Activated T-cell treated with anti-CD3 and anti-CD28 coated beads, Interleukin-2, amount 50 U/mL, for 24 hours (primary cell): ENCODE data around the gene IGSF9B.
"Not testable (repeated sequence)": the region's sequence is repeated elsewhere in the genome, so short reads cannot be mapped to it uniquely, and the experiment has no call there.

Source experiments
- DNase-seq: peaks from one replicate; pipeline ENCODE4 v3.0.0-alpha.2; 2020
- H3K27ac Mint-ChIP-seq: 2 replicates; pipeline ENCODE4 v1.8.0; 2020; ENCODE audit warnings: mild to moderate bottlenecking, mixed read lengths
- H3K27me3 Mint-ChIP-seq: 2 replicates; pipeline ENCODE4 v1.8.0; 2020; ENCODE audit warnings: mixed read lengths
- H3K36me3 Mint-ChIP-seq: 2 replicates; pipeline ENCODE4 v1.8.0; 2020; ENCODE audit warnings: low read depth, mixed read lengths
- H3K4me1 Mint-ChIP-seq: 2 replicates; pipeline ENCODE4 v1.8.0; 2020; ENCODE audit warnings: low read depth, mixed read lengths
- H3K4me3 Mint-ChIP-seq: 2 replicates; pipeline ENCODE4 v1.8.0; 2020; ENCODE audit warnings: mild to moderate bottlenecking, moderate library complexity, mixed read lengths
- H3K9me3 Mint-ChIP-seq: 2 replicates; pipeline ENCODE4 v1.8.0; 2020; ENCODE audit warnings: mixed read lengths

The IGSF9B gene

GRCh38 chr11:133956650-133957633 lies at the start of gene IGSF9B:
Gene IGSF9B, minus strand, starts transcription at chr11:133956968. Its CDS starts 214 bp downstream, at chr11:133956754.
- Mint-ChIP-seq H3K36me3 (peaks cover 10% of the 10 kb centered on the region), H3K4me1 (peaks cover 53% of the 10 kb centered on the region), H3K27ac (peak within 1 kb of the TSS; percentile 95), H3K27me3 (peaks cover 27% of the 10 kb centered on the region), H3K9me3 (no peaks in the 10 kb centered on the region), H3K4me3 (peak within 1 kb of the TSS; percentile 86)
- DNase-seq, result peak; percentile 96

- Mint-ChIP-seq H3K4me1 (no peaks in the 10 kb centered on the region), H3K9me3 (no peaks in the 10 kb centered on the region), H3K27me3 (peaks cover 5% of the 10 kb centered on the region), H3K4me3 (no peak overlapping the region), H3K27ac (no peak overlapping the region), H3K36me3 (no peaks in the 10 kb centered on the region)
- DNase-seq, result no peak
Observed at GRCh38 chr11:134004496-134005172, 47.9 kb upstream of the IGSF9B start.

GRCh38 chr11:134003792-134004495 lies 47.2 kb upstream of the IGSF9B start:
- Mint-ChIP-seq H3K27ac (no peak overlapping the region), H3K27me3 (peaks cover 2% of the 10 kb centered on the region), H3K4me1 (no peaks in the 10 kb centered on the region), H3K4me3 (no peak overlapping the region), H3K36me3 (no peaks in the 10 kb centered on the region), H3K9me3 (no peaks in the 10 kb centered on the region)
- no peak for DNase-seq

GRCh38 chr11:134002819-134003218 lies 46.1 kb upstream of the IGSF9B start:
- not testable (repeated sequence) for H3K4me3 Mint-ChIP-seq, H3K36me3 Mint-ChIP-seq, H3K4me1 Mint-ChIP-seq, H3K27ac Mint-ChIP-seq, DNase-seq, H3K27me3 Mint-ChIP-seq, H3K9me3 Mint-ChIP-seq

GRCh38 chr11:134002338-134002737 lies 45.6 kb upstream of the IGSF9B start:
- not testable (repeated sequence) for DNase-seq, H3K27me3 Mint-ChIP-seq, H3K4me3 Mint-ChIP-seq, H3K9me3 Mint-ChIP-seq, H3K36me3 Mint-ChIP-seq, H3K27ac Mint-ChIP-seq, H3K4me1 Mint-ChIP-seq

- Mint-ChIP-seq H3K27me3 (no peaks in the 10 kb centered on the region), H3K36me3 (no peaks in the 10 kb centered on the region), H3K9me3 (no peaks in the 10 kb centered on the region), H3K4me1 (no peaks in the 10 kb centered on the region), H3K27ac (no peak overlapping the region), H3K4me3 (no peak overlapping the region)
- DNase-seq, result no peak
Observed at GRCh38 chr11:134001596-134001995, 44.8 kb upstream of the IGSF9B start.

- H3K9me3 Mint-ChIP-seq, result no peaks in the 10 kb centered on the region
- H3K4me3 Mint-ChIP-seq, result no peak overlapping the region
- no peak for DNase-seq
- H3K27ac Mint-ChIP-seq, result no peak overlapping the region
- H3K4me1 Mint-ChIP-seq, result no peaks in the 10 kb centered on the region
- no peaks in the 10 kb centered on the region for H3K27me3 Mint-ChIP-seq
- no peaks in the 10 kb centered on the region for H3K36me3 Mint-ChIP-seq
Observed at GRCh38 chr11:134001088-134001487, 44.3 kb upstream of the IGSF9B start.

GRCh38 chr11:133999355-133999754 lies 42.6 kb upstream of the IGSF9B start:
- Mint-ChIP-seq H3K27ac (no peak overlapping the region), H3K4me3 (no peak overlapping the region), H3K27me3 (no peaks in the 10 kb centered on the region)

GRCh38 chr11:133997554-133997953 lies 40.8 kb upstream of the IGSF9B start:
- peaks cover under 1% of the 10 kb centered on the region for H3K27me3 Mint-ChIP-seq
- DNase-seq, result no peak
- no peaks in the 10 kb centered on the region for H3K9me3 Mint-ChIP-seq
- H3K36me3 Mint-ChIP-seq, result no peaks in the 10 kb centered on the region
- H3K4me1 Mint-ChIP-seq, result peaks cover 6% of the 10 kb centered on the region
- no peak overlapping the region for H3K27ac Mint-ChIP-seq
- H3K4me3 Mint-ChIP-seq, result no peak overlapping the region

More at GRCh38 chr11:133999355-133999754, 42.6 kb upstream of the IGSF9B start:
- Mint-ChIP-seq H3K9me3 (no peaks in the 10 kb centered on the region), H3K36me3 (no peaks in the 10 kb centered on the region), H3K4me1 (peaks cover 6% of the 10 kb centered on the region)
- no peak for DNase-seq

- Mint-ChIP-seq H3K4me3 (no peak overlapping the region), H3K36me3 (no peaks in the 10 kb centered on the region), H3K27ac (no peak overlapping the region), H3K4me1 (peaks cover 6% of the 10 kb centered on the region), H3K27me3 (peaks cover 4% of the 10 kb centered on the region), H3K9me3 (no peaks in the 10 kb centered on the region)
- no peak for DNase-seq
Observed at GRCh38 chr11:133996671-133997070, 39.9 kb upstream of the IGSF9B start.

GRCh38 chr11:133995066-133995465 lies 38.3 kb upstream of the IGSF9B start:
- no peaks in the 10 kb centered on the region for H3K9me3 Mint-ChIP-seq
- H3K27me3 Mint-ChIP-seq, result peaks cover 7% of the 10 kb centered on the region
- H3K4me3 Mint-ChIP-seq, result no peak overlapping the region
- no peaks in the 10 kb centered on the region for H3K36me3 Mint-ChIP-seq
- no peak for DNase-seq
- no peak overlapping the region for H3K27ac Mint-ChIP-seq
- peaks cover 17% of the 10 kb centered on the region for H3K4me1 Mint-ChIP-seq

- no peak for DNase-seq
Observed at GRCh38 chr11:133993921-133994320, 37.2 kb upstream of the IGSF9B start.

GRCh38 chr11:133993107-133993506 lies 36.3 kb upstream of the IGSF9B start:
- H3K27ac Mint-ChIP-seq, result no peak overlapping the region
- no peak for DNase-seq
- H3K9me3 Mint-ChIP-seq, result no peaks in the 10 kb centered on the region
- no peaks in the 10 kb centered on the region for H3K36me3 Mint-ChIP-seq
- no peak overlapping the region for H3K4me3 Mint-ChIP-seq
- H3K27me3 Mint-ChIP-seq, result peaks cover 7% of the 10 kb centered on the region
- H3K4me1 Mint-ChIP-seq, result peaks cover 17% of the 10 kb centered on the region

More at GRCh38 chr11:133993921-133994320, 37.2 kb upstream of the IGSF9B start:
- H3K9me3 Mint-ChIP-seq, result no peaks in the 10 kb centered on the region
- H3K4me3 Mint-ChIP-seq, result no peak overlapping the region
- peaks cover 17% of the 10 kb centered on the region for H3K4me1 Mint-ChIP-seq
- no peaks in the 10 kb centered on the region for H3K36me3 Mint-ChIP-seq
- peaks cover 7% of the 10 kb centered on the region for H3K27me3 Mint-ChIP-seq
- H3K27ac Mint-ChIP-seq, result no peak overlapping the region

- Mint-ChIP-seq H3K4me1 (peaks cover 18% of the 10 kb centered on the region), H3K27me3 (peaks cover 7% of the 10 kb centered on the region), H3K27ac (no peak overlapping the region), H3K9me3 (no peaks in the 10 kb centered on the region), H3K4me3 (no peak overlapping the region), H3K36me3 (no peaks in the 10 kb centered on the region)
- DNase-seq, result no peak
Observed at GRCh38 chr11:133992121-133992520, 35.4 kb upstream of the IGSF9B start.
